ENCODE data around the gene CNGB1.

The CNGB1 gene

DNA sequence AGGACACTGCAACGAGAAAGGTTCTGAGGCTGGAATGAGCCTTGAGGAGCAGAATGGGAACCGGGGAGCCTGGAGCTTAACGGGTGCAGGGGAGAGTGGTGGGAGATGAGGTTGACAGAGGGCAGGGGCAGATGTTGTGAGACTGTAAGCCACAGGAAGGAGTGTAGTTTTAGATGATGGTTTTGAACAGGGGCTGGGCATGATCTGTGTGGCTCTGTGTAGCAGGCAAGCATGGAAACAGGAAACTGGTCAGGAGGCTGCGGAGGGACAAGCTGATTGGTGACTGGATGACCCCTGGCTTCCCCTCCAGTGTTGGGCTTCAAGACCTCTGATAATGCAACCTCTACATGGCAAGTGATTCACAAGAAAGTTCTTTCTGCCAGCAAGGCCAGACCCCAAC, 1.4 kb upstream of the CNGB1 start:
- no peak for DNase-seq (ENCODE audit: low spot score)

DNA sequence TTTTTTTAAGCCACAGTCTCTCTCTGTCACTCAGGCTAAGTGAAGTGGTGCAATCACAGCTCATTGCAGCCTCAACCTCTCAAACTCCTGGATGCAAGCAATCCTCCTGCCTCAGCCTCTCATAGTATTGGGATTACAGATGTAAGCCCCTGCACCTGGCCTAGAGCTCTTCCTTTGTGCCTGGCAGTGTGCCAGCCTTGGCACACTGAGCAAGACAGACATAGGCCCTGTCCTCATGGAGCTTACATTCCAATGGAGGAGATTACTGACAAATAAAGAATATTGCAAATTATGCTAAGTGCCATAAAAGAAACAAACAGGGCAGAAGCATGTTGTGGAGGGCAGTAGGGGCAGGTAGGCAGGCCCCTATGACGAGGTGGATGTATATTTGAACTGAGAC, 920 bp upstream of the CNGB1 start:
- no peak for DNase-seq (ENCODE audit: low spot score)

DNA sequence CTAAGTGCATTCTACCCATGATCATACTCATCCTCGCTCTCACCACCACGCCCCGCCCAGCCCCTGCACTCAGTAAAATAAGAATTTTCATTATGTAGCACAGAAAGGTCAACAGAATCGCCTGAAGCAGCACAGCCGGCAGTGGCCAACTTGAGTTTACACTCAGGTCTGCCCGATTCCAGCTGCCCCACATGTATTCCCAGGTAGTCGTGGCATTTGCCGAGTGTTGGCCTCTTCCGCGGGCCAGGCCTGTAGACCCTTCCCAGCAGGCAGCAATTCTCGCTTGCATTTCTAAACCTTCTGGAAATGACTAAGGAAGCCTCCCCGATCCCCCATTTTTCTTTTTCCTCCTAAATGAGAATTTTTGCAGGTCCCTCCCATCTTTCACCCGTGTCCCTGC, 609 bp downstream of the CNGB1 start:
- no peak for DNase-seq (ENCODE audit: low spot score)

DNA sequence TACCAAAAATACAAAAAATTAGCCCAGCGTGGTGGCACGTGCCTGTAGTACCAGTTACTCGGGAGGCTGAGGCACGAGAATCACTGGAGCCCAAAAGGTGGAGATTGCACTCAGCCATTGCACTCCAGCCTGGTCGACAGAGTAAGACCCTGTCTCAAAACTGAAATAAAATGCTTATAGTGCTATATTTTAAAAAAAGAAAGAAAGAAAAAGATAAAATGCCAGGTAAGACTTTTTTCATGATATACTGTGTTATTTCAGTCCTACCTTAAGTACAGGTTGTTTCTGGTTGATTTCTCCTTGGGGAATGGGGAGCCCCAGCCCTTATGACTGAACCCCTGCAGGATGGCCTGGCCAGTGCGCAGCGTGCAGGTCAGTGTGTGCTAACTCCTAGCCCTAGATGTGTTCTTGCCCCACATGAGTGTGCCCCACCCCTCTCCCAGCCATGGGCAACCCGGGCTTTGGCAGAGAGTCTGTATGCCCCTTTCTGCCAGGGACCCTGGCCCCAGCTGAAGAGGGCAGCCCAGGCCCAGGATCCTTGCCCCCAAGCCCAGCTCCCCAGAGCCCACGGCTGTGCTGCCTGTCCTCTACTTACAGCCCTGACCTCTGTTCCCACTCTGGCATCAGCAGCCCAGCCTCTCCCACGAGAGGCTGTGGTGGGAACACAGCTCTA, 1.3 kb downstream of the CNGB1 start:
- no peak for DNase-seq (ENCODE audit: low spot score)

DNA sequence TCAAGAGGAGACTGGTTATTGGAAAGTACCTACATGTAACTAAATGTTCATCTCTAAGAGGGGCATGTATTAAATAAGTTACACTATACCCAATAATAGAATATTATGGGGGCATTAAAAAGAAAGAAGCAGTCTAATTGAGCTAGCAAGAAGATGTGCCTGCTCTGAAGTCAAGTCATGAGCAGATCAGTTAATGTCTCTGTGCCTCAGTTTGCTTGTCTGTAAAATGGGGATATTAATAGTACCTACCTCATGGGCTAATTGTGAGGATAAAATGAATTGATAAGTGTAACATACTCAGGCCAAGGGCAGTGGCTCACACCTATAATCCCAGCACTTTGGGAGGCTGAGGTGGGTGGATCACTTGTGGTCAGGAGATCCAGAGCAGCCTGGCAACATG, 3.0 kb downstream of the CNGB1 start:
- no peak for DNase-seq (ENCODE audit: low spot score)

DNA sequence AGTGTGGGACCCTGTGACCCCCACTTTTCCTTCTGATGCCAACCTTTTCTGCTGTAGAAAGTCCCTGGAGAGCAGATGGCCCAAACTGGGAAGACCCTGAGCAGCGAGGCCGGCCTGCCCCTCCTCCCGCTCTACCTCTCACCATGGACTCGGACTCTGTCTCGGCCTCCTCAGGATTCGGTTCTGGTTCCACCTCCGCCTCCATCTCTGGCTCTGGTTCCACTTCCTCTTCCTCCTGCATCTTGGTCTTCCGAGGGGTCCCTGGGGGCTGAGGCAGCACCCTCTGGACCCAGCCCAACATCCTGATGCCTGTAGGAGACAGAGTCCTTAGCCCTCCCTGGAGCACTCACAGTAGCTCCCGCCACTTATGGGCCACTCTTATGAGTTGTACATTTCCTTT, 3.9 kb downstream of the CNGB1 start:
- DNase-seq (ENCODE audit: low spot score) = no peak

DNA sequence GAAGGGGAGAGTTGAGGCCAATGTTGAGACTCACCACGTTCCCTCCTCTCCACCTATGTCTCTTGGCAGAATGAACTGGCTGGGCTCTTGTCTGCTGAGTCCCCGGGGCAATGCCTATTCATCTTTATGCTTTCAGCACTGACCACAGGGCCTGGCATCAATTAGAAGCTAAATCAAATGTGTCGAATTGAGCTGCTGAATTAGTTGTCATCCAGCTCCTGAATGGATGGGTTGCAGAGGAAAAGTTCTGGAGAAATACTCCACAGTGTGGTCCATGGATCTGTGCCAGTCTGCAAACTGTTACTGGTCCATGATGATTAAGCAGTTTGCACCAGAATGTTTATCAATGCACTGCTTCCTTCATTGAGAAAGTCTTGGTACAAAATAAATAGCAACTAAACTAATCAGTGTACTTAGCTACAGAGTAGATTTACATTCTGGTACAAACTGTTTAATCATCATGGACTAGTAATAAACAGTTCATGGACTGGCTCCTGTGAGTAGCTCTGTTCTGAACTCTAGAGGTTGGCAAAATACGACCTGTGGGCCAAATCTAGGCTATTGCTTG, 4.6 kb downstream of the CNGB1 start:
- DNase-seq (ENCODE audit: low spot score) = no peak

DNA sequence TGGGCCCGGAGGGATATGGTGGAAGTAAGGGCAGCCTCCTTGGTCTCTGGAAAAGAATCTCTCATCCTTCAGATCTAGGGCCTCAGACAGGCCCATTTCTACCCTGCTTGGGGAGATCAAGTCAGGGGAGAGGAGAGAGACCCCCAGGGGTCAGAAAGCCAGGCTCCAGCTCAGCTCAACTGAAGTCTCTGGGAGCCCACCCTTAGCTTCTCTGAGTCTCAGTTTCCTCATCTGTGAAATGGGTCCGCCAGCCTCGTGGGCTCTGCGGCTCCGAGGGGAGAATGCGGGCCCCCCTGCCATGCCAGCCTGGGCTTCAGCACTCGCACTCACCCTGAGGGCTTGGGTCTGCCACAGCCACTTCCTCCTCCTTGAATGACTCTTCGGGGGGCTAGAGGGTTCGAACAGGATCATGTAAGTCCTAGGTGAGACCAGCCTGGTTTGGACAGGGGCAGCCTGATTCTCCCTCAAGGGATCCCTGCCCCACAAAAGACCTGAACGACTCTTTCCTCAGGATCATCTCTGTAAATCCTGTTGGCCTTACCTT, 6.7 kb downstream of the CNGB1 start:
- DNase-seq (ENCODE audit: low spot score) = no peak

DNA sequence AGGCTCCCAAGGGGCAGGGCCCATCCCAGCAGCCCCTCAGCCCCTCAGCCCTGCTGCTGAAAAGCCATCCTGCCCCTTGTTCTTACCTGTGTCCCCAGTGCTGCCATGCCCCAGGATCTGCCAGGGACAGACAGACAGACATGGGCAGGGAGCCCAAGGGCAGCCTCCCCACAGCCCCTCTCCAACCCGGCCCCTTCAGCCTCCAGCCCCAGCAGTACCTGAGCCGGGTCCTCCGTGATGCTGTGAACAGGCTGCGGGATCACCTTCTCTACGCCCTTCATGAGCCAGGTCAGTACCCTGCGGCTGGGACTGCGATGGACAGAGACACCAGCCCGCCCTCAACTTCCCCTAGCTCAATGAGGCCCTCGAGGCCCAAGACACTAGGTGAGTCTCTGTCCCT, 8.2 kb downstream of the CNGB1 start:
- no peak for DNase-seq (ENCODE audit: low spot score)

DNA sequence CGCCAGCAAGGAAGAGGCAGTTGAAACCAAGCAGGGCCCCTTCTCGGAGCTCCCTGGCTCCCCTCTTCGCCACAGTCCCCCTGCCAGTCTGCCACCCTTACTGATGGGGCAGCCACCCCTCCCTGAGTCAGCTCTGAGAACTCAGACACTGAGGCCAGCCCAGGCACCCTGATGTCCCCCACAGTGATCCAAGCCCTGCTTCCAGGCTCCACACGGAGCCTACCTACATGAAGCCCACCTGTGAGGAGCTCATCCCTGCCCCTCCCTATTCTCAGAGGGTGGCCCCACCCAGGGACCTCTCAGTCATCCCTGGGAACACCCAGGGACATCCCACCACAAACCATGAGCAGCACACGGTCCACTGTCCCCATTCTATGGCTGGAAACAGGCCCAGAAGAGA, 8.9 kb downstream of the CNGB1 start:
- DNase-seq (ENCODE audit: low spot score) = no peak

DNA sequence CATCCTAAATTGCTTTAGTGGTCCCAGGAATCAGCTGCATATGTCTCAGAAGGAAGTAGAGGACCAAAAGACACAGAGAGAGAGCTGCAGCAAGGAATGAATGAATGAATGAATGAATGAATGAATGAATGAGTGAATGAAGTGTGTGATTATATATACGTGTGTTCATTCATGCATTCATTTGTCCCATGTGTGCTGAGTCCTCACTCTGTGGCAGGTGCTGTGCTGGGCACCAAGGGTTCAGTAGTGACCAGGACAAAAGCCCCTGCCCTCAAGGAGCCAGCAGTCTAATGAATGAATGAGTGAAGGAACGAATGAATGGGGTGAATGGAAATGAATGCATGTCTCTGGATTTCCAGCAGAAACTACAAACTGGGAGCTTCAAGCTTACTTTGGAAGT, 9.4 kb downstream of the CNGB1 start:
- no peak for DNase-seq (ENCODE audit: low spot score)

DNA sequence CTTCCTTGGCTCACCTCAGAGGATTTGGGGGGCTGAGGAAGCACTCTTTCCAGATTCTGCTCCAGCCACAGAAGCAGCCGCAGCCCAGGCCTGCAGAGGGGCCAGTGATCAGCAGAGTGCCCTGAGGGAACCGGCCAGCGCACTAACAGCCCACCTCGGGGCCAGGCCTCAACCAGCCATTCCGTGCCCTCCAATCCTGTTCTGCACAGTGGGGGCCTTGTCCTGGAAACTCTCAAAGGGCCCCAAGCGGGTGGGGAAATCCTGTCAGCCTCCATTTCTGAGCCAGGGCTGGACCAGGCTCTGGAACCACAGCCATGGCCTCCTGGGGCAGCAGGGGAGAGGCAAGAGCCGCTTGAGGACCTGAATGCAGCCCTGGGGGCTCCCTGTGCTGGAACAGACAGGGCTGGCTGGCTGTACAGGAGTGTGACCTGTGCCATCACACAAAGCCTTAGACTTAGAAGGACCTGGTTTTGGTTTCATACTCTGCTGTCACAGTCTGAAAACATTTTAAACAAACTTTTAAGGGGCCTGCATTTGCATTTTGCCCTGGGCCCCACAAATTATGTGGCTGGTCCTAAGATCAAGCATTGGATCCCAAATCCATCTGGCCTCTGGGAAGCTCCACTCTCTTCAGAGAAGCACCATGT, 10.0 kb downstream of the CNGB1 start:
- no peak for DNase-seq (ENCODE audit: low spot score)

DNA sequence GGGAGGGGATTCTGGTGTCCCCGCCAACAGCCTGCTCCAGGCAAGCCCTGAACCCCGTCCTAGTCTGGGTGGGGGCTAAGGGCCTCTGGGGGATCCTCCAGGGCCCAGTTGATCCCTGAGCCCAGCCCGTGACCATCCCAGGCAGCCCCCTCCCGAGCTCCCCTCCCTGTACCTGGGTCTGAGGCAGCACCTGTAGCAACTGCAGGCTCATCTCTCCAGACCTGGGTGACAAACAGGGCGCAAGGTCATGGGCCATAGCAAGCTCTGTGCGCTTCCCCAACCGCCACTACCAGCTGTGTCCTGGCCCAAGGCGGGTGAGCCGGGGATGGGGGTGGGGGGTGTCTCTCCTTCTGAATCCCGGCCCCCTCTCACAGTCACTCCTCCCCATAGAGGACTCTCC, 10.6 kb downstream of the CNGB1 start:
- DNase-seq (ENCODE audit: low spot score) = no peak

DNA sequence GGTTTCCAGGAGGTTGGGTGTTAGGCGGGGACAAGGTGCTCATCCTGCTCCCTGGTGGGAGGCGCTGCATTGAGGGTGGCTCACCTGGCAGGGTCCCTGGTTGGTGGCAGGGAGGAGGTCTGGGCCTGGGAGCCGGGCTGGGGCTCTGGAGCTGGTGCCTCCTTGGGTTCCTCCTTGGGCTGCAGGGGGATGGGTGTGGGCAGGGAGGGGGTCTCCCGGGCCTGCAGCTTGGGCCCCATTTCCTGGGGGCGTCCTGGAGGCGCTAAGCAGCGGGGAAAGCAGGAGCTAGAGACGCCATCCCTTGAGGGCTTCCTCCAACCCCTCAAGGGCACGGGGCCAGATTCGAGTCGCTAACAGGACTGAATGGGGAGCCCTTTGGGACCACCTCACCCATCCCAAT, 11.1 kb downstream of the CNGB1 start:
- no peak for DNase-seq (ENCODE audit: low spot score)

DNA sequence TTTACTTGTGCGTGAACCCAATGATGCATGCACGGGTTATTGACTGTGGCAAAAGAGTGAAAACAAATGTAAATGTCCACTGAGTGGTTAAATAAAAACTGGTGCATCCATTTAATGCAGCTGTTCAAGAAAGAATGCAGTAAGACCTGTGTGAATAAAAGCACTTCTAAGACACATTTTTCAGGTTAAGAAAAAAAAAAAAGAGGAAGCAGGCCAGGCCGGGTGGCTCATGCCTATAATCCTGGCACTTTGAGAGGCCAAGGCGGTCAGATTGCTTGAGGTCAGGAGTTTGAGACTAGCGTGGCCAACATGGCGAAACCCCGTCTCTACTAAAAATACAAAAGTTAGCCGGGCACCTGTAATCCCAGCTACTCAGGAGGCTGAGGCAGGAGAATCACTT, 11.8 kb downstream of the CNGB1 start:
- DNase-seq (ENCODE audit: low spot score) = no peak

DNA sequence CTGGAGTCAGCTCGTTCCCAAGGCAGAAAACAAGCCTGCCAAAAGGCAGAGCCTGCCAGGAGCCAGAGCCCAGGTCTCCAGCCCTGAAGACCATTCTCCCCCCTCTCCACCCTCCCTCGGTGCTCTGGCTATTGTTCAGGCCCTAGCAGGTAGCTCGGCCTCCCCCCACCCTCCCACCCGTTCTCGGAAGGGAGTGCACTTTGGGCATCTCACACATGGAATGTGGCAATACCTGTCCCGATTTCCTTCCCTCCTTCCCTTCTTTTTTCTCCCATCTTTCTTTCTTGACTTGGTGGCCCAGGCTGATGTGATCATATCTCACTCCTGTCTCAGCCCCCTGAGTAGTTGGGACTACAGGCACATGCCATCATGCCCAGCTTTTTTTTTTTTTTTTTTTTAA, 12.4 kb downstream of the CNGB1 start:
- no peak for DNase-seq (ENCODE audit: low spot score)

DNA sequence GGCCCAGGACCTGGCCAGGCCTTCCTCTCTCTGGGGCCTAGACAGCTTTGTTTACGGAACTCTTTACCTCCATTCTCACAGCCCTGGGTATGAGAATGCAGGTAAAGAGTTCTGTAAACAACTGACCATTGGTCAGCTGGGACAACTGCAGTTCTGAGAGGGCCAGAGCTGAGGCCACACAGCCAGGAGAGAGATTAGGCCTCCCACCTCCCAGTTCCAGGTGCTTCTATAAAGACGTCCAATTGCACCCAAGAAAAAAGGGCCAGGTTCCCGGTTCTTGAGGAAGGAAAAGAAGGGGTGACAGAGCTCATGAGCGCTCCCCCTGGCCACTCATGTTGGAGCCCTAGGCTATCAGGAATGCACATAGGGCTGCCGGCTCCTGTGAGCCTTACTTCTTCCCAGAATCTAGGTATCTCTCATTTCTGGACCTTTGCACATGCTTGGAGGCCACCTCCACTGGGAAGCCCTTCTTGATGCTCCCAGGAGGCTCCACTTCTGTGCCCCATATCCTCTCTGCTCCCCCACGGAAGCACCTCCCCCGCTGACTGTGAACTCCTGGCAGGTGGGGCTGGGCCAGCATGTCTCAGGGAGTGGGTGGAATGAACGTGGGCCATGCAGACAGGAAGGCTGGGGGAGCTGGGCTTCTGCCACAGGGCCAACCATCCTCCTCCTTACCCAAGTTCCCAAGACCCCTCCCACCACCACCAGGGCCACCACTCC, 13.1 kb downstream of the CNGB1 start:
- no peak for DNase-seq (ENCODE audit: low spot score)

DNA sequence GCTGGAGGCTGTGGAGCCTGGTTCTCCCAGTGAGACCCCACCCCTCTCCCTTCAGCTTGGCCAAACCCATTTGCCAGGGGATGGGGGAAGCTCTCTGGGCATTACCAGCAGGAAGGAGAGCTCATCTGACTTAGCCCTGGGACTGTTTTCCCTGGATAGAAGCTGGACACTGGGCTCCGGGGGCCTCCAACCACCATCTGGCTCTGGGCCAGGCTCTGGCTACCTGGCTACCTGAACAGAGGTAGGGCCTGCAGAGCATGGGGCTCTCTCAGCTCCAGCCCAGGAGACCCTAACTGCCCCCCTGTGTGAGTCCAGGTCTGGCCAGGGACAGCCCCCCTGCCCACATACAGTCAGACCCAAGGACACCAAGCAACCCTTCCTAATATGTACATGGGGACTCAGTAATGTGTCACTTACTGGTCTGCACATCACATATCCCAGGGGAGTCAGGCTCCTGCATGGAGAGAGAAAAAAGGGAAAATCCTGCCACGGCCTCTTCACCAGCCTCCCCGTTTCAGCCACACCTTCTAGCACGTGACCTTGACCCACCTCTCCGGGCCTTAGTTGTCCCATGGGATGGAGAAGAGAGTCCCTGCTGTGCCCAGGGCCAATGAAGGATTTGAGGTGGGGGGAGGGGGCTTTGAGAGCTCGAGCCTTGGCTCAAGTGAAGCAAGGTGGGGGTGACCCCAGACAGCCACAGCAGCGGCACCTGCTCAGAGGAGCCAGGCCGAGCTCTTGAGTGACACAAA, 13.8 kb downstream of the CNGB1 start:
- DNase-seq (ENCODE audit: low spot score) = no peak

DNA sequence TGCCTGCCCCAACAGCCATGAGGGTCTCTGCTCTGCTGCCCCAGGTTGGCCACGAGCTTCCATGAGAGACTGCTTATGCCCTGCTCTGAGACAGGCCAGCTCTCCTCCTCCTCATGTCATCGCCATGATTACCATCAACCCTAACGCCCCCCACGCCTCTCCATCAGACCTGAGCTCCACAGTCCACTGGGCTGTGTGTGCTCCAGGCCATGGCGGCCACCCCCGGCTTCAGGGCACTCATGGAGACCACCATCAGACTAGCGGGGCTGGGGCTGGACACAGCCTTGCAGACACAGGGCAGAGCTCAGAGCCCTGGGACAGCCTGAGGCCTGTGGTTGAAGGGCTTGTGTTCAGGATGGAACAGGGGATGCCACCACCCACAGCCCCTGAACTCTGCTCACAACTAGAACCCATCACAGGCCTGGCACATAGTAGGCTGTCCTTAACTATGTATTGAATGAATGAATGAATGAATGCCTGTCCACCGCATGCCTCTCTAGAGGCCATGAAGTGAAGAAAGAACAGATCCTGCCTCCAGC, 14.6 kb downstream of the CNGB1 start:
- no peak for DNase-seq (ENCODE audit: low spot score)

DNA sequence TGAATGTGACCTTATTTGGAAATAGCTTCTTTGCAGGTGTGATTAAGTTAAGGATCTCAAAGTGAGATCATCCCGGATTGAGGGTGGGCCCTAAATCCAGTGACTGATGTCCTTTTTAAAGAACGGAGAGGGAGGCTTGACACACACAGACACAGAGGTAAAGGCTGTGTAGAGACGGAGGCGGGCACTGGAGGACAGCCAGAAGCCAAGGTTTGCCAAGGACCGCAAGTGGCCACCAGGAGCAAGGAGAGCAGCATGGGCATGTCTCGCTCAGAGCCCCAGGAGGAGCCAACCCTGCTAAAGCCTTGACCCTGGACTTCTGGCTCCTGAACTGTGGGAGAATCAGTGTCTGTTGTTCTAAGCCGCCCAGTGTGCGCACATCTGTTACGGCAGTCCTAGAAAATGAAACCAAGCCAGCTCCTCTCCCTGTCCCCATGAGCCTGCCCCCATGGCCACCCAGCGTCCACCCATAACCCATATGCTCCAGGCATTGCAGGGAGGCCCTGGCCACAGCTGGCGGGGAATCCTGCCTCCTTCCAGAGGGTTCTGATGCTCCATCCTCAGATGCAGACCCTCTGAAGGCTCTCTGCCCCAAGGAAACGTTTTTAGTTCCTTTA, 15.2 kb downstream of the CNGB1 start:
- DNase-seq (ENCODE audit: low spot score) = no peak

DNA sequence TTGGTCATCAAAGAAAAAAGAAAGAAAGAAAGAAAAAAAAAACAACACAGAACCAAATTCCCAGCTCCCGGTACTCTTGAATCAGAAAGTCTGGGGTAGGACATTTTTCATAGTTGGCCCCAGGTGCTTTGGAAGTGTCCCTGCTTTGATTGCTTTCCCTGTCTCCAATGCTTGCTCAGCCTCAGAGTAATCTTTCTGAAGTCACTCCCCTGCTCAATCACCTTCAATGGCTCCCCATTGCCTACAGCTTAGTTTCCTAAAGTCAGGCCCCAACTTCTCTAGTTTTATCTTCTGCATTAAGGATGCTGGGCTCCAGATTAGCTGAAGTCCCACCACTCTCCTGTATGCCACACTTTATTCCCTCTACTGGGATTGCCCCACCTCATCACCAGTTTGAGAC, 17.1 kb downstream of the CNGB1 start:
- no peak for DNase-seq (ENCODE audit: low spot score)

DNA sequence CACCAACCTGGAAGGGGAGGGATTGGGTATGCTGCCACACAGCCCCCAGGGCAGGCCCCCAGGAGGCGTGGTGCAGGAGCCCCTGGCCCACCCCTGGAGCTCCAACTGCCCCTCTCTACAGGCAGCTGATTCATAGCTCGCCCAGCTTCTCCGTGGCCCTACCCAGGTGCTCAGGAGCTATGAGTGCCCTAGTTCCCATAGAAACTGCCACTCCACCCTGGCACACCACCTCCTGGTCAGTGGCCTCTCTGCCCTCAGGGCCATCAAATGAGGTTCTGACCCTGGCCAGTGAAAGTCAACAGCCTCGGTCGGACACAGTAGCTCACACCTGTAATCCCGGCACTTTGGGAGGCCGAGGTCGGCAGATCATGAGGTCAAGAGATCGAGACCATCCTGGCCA, 18.0 kb downstream of the CNGB1 start:
- no peak for DNase-seq (ENCODE audit: low spot score)

Measured in CD4-positive, alpha-beta T cell treated with Interleukin-6 at 100 ng/mL for 8 hours (primary cell).